NCI-H2107 treated with DMSO at 0.1 percent for 48 hours (cell line): ENCODE data around the gene TMEM45B.
"Not testable (repeated sequence)": the region's sequence is repeated elsewhere in the genome, so short reads cannot be mapped to it uniquely, and the experiment has no call there.

Experiments
- DNase-seq: peaks from one replicate; lab custom pipeline; 2025; ENCODE audit not compliant: unreplicated experiment; lab: John Stamatoyannopoulos, UW

TMEM45B gene

DNA sequence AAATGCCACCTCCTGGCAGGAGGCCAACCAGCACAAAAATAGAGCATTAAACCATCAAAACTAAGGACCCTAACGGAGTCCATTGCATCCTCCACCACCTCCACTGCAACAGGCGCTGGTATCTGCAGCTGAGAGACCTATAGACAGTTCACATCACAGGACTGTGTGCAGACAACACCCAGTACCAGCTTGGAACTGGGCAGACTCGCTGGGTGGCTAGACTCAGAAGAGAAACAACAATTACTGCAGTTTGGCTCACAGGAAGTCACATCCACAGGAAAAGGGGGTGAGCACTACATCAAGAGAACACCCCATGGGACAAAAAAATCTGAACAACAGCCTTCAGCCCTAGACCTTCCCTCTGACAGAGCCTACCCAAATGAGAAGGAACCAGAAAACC, 11.6 kb upstream of the TMEM45B start:
- DNase-seq = no peak

DNA sequence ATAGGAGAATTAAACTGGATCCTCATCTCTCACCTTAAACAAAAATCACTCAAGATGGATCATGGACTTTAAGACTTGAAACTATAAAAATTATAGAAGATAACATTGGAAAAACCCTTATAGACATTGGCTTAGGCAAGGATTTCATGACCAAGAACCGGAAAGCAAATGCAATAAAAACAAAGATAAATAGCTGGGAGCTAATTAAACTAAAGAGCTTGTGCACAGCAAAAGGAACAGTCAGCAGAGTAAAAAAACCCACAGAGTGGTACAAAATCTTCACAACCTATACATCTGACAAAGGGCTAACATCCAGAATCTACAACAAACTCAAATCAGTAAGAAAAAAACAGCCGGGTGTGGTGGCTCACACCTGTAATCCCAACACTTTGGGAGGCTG, 7.4 kb upstream of the TMEM45B start:
- DNase-seq = not testable (repeated sequence)

DNA sequence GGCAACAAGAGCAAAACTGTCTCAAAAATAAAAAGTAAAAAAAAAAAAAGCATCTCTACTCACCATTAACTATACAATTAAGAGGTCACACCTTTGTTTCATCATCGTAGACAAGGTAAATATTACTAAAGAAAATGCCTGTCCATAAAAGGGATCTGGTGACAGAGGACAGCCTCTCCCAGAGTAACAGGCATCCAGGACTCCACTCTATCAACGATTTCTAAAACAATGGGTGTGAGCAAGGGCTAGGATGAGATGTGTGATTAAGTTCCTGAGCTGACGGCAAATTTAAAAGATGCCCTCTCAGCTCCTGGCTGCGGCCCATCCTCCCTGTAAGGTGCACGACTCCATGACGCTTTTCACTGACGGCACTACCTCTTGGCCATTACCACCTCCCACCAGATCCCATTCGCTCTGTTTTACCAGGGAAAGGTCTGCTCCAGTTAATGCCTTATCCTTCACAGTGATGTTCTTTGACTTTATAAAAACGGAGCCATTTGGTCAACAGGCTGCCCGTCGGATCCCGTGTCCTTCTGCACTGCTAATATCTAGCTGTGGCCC, 2.3 kb upstream of the TMEM45B start:
- no peak for DNase-seq

DNA sequence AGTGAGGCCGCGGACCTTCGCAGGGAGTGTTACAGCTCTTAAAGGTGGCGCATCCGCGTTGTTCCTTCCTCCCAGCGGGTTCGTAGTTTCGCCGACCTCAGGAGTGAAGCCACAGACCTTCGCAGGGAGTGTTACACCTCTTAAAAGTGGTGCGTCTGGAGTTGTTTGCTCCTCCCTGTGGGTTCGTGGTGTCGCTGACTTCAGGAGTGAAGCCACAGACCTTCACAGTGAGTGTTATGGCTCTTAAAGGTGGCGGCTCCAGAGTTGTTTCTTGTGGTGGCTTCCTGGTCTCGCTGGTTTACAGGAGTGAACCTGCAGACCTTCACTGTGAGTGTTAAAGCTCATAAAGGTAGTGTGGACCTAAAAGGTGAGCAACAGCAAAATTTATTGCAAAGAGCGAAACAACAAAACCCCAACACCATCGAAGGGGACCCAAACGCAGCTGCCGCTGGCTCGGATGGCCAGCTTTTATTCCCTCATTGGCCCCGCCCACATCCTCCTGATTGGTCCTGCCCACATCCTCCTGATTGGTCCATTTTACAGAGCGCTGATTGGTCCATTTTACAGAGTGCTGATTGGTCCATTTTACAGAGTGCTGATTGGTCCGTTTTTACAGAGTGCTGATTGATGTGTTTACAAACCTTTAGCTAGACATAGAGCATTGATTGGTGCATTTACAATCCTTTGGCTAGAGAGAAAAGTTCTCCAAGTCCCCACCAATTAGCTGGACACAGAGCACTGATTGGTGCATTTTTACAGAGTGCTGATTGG, 1.2 kb upstream of the TMEM45B start:
- DNase-seq = no peak

DNA sequence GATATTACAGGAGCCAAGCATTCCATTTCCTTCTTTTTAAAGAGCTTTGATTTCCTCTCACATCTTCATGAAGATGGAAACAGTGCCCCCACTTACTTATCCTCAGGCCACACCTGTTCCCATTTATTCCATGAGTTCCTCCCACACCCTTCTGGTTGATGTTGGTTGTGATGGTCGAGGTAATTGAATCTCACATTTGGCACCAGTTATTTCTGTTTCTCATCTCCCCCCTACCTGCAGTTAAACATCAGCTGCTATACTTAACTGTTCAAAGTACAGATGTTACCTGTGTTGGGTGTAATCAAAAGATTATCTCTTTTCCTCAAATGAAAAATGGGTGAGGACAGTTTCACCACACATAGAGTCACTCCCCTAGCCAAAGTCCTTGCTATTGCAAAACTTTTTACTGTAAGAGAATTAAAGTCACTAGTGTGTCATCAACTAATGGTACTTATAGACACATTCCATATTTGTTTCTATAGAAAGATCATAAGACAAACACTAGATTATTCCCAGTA, 1.9 kb downstream of the TMEM45B start:
- DNase-seq = no peak

DNA sequence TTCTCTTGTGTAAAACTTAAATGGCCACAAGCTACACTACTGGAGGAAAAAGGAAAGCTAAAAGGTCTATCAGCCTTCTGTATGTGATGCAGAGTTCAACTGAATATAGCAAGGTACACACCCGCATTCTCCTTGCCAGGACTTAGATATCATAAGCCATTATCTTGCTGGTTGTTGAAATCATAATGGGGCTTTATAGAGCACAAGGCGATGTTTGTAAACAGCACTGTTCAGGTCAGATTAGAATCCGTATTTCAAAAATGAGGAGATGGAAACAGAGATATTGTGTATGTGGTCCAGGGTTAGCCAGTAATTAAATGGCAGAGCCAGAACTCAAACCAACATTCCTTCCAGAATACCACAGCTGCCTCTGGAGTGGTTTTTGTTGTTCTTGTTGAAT, 2.6 kb downstream of the TMEM45B start:
- not testable (repeated sequence) for DNase-seq

DNA sequence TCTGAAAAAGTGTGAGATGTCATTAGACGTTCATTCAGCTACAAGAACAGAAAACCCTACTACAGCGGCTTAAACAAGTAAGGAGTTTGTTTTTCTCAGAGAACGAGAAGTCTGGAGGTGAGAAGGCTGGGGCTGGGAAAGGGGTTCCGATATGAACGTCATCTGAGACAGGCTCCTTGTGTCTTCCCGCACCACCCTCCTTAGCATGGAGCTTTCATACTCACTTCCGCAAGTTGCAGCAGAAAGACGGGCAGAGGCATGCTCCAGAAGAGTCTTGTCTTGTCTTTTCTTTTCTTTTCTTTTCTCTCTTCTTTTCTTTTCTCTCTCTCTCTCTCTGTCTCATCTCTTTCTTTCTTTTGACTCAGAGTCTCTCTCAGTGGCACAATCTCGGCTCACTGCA, 3.6 kb downstream of the TMEM45B start:
- DNase-seq = no peak

DNA sequence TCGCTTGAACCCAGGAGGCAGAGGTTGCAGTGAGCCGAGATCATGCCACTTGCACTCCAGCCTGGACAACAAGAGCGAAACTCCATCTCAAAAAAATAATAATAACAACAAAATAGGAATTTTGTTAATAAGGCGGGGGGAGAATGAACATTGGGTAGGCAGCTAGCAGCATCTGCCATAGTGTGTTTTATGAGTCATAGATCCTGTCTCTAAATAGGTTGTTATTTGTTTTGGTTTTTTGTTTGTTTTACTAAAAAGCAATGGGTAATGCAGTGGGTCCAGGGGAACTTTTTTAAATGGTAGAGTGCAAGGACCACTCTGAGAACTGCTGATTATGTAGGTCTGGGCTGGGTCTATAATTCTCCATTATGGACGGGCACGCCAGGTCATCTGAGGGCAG, 4.6 kb downstream of the TMEM45B start:
- not testable (repeated sequence) for DNase-seq

DNA sequence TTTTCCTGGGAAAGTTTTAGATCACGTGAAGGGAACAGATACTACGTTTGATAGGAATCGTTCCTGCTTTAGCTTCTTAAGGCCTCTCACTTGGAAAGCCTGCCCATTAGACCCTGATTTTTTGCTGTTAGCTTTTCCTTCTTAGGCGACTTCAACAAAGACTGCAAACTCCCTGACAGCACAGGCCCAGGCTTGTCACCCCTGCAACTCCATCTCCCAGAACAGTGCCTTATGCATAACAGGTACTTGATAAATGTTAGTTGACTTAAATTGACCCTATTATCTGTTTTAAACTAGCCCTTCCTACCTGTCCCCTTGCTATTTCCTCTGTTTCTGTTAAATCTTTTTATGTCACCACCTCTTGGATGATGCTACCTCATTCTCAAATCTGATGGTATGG, 7.6 kb downstream of the TMEM45B start:
- not testable (repeated sequence) for DNase-seq

DNA sequence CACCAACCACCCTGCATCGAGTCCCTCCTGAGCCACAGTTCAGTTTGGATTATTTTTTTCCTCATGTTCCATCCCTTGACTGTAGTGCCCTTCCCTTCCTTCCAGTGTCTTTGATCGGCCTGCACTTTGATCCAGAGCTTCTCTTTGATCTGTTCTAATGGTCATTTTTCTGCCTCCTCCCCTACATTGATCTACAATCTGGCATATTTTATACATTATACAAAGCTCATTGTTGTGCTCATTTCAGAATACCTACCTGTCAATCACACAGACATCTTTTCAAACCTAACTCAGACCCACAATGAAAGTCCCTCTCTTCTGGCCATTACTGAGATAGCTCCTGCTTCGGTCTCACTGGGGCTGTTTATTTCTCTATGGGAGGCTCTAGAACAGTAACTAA, 8.2 kb downstream of the TMEM45B start:
- DNase-seq = not testable (repeated sequence)

DNA sequence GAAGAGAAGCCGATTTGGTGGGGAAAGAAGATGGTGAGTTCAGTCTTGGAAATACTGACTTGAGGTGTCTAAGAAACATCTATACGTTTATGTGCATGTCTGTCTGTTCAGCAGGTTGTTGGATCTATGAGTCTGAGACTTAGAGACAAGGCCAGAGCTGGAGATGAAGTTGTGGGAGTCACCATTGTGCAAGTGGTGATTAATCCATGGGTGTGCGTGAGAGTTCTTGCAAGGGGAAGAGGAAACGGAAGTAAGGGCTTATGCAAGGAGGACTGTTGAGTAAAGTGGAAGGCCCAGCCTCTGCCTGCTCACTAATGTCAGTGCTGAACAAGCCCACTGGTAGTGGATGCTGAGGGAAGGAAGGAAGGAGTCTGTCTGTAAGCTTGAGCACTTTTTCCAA, 9.7 kb downstream of the TMEM45B start:
- no peak for DNase-seq

DNA sequence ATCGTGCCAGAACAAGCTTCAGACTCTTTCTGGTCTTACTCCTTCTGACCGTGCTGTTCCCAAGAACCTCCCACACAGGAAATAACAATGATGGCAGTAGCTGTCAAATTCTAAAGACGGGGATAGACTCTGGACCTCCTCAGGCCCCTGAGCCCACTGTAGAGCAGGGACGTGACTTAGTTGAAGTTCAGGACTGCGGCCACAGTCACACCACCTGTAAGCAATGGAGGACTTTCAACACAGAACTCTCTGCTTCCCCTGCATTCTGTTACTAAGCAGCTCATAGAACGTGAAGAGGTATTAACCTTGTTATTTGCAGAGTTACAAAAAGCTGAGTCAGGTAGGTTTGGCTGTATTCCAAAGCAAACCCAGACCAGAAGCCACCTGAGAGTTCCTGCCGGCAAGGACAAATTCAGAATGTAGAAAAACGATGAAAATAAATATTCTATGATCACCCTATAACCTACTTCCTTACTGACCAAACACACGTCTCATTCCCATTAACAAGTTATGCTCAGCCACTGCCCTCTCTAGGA, 12.7 kb downstream of the TMEM45B start:
- peak; percentile 13 for DNase-seq

DNA sequence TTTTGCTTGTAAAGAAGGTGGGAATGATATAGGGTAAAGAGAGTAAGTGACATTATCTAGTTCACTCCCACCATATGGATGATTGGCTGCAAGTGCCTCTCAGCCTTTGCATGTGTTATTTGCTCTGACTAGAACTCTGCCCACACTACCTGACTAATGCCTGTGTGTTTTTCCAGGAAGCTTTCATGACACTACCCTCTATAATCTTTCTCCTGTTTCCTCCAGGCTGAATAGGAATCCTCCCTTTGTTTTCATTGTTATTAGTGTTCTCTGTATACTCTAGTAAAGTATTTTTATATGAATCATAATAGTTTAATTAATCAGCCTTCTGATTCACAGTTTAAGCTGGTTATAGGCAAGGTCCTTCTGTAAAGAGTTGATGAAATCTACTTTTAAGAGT, 13.8 kb downstream of the TMEM45B start:
- DNase-seq = not testable (repeated sequence)

DNA sequence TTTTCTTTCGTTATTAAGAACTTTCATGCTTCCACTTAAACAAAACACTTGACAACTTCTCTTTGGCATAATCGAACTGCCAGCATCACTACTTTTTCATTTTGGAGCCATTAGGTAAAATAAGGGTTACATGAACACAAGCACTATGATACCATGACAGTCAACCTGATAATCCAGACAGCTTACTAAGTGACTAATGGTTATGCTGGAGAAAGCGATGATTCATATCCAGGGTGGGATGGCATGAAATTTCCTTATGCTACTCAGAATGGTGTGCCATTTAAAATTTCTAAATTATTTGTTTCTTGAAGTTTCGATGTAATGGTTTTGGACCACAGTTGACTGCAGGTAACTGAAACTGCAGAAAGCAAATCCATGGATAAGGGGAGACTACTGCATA, 15.6 kb downstream of the TMEM45B start:
- not testable (repeated sequence) for DNase-seq

DNA sequence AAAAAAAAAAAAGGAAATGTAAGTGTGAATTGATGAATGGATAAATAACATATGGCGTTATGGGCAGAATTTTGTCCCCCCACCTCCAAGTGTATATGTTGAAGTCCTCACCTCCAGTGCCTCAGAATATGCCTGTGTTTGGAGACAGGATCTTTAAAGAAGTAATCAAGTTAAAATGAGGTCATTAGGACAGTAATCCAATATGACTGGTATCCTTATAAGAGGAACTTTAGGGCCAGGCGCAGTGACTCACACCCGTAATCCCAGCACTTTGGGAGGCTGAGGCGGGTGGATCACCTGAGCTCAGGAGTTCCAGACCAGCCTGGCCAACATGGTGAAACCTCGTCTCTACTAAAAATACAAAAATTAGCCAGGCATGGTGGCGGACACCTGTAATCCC, 17.6 kb downstream of the TMEM45B start:
- DNase-seq = not testable (repeated sequence)

DNA sequence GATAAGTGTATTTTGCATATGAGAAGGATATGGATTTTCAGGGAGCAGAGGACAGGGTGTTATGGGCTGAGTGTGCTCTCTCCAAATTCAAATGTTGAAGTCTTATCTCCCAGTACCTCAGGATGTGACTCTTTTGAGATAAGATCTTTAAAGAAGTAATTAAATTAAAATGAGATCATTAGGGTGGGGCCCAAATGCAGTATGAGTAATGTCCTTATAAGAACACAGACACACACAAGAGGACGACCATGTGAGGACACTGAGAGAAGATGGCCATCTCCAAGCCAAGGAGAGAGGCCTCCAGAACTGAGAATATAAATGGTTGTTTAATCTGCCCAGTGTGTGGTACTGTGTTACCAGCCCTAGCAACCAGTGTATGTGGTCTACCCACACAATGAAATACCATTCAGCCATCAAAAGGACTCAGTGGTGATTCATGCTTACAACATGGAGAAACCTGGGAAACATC, 20.8 kb downstream of the TMEM45B start:
- not testable (repeated sequence) for DNase-seq

DNA sequence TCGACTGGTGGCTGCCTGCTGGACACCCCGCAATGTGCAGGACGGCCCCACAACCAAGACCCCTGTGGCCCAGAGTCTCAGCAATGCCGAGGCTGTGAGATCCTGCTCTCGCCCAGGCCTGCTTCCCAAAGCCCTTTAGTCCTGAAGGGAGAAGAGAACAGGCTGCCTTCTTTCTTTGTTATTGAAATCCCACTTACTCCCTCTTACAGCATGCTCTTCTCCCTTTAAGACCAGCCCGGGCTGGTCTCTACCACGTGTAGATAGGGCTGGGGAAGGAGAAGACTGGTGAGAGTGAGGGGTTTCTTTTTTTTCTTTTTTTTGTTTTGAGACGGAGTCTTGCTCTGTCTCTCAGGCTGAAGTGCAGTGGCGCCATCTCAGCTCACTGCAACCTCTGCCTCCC, 21.3 kb downstream of the TMEM45B start:
- no peak for DNase-seq

DNA sequence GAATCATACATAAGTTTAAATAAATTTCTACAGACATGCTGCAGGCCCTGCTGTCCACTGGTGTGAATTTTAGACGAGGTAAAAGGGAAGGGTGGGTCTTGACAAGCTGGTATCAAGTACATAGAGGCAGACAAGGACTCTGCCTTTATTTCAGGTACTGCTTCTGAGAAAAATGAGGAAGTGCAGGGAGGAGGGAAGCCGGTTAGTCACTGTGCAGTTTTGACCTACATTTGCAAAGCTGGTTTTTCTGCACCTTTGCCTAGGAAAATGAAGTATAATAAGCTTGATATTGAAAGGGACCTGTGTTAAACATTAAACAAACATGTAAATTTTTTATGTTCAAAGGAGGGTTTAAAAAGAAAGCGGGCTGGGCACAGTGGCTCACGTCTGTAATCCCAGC, 24.6 kb downstream of the TMEM45B start:
- DNase-seq = no peak

DNA sequence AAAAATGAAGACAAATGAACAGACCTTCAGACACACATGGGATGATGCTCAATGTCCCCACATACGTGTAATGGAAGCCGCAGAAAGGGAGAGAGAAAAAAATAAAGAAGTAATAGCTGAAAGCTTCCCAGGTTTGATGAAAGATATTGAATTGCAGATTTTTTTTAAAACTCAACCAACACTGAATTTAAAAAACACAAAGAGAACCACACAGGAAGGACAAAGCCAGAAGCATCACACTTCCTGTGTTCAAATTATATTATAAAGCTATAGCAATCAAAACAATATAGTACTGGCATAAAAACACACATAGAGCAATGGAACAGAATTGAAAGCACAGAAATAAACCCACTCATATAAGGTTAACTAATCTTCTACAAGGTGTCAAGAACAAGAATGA, 26.5 kb downstream of the TMEM45B start:
- DNase-seq = no peak

DNA sequence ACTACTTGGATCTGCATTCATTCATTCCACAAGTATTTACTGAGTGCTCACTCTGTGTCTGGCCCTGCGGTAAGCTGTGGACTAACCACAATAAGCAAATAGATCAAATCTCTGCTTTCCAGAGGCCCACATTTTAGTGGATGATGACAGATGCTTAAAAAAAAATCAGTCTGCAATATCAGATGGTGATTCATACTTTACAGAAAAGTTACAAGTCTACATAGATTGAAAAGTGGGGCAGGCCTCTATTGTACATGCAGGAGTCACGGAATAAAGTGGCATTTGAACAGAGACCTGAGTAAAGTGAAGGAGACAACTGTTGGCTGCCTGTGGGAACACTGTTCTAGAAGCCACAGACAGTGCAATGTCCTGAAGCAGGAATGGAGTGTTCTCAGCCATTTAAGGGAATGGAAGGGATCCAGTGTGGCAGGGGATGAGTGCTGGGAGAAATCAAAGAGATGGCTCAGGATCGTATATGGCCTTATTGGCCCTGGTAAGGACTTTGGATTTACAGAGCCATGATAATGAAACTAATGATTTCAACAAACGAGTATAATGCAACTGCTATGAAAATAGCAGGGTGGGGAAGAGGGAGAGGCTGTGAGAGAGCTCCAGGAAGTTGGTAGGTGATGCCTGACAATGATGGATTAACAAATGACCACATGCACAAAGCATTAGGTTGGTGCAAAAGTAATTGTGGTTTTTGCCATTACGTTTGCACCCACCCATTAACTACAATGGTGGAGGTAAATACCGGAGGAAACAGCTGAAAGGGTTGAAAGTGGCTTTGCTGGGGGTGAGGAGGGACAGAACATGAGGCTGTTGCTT, 31.1 kb downstream of the TMEM45B start:
- DNase-seq = peak; percentile 32

DNA sequence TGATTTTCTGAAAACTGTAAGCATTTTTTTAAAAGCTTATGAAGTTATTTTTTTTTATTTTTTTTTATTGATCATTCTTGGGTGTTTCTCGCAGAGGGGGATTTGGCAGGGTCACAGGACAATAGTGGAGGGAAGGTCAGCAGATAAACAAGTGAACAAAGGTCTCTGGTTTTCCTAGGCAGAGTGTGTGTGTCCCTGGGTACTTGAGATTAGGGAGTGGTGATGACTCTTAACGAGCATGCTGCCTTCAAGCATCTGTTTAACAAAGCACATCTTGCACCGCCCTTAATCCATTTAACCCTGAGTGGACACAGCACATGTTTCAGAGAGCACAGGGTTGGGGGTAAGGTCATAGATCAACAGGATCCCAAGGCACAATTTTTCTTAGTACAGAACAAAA, 31.7 kb downstream of the TMEM45B start:
- not testable (repeated sequence) for DNase-seq
